Body of pancreas (tissue), 4 donors: ENCODE results near the gene SDHAF2. TPM values are rescaled to one million over a fixed set of nuclear protein-coding genes. Genes with fewer than 3 reads are reported as not detected.
A peak's percentile ranks its signal among the peaks of the same experiment; 100 is the strongest.

Experiments used
- ATAC-seq: fragments of 150-250 bp; one replicate; pipeline ENCODE4 v1.9.1; 2016
- DNase-seq, 4 donors: peaks; one replicate each; pipeline ENCODE4 v3.0.0-alpha.2; 2019
- H3K27ac ChIP-seq, 4 donors: fragments of 200-600 bp; sonication (generic); 1 replicate in 3 of 4; 2 replicates in 1 of 4; pipeline versions ENCODE4 v1.5.1 to v1.6.1; 2016 to 2019; ENCODE audit warnings: mild to moderate bottlenecking in 1 of 4, mixed read lengths in 1 of 4, moderate library complexity in 1 of 4
- H3K27me3 ChIP-seq, 2 donors: fragments of 200-600 bp; sonication (generic); one replicate each; pipeline ENCODE4 v1.6.0; 2016; ENCODE audit warnings: mild to moderate bottlenecking in 1 of 2
- H3K36me3 ChIP-seq, 2 donors: fragments of 200-600 bp; sonication (generic); replicated peaks in 1 of 2; 2 replicates each; pipeline ENCODE4 v1.5.1; 2016; ENCODE audit warnings: low read depth in 2 of 2; ENCODE audit not compliant: insufficient read depth in 1 of 2
- H3K4me1 ChIP-seq: fragments of 200-600 bp; sonication (generic); one replicate; pipeline ENCODE4 v1.6.0; 2016
- H3K4me3 ChIP-seq, 2 donors: fragments of 200-600 bp; sonication (generic); 1 replicate in 1 of 2; 2 replicates in 1 of 2; pipeline ENCODE4 v1.5.1; 2016 to 2019
- H3K9me3 ChIP-seq, 3 donors: fragments of 200-600 bp; sonication (generic); 1 replicate in 2 of 3; 2 replicates in 1 of 3; pipeline ENCODE4 v1.5.1; 2016
- POLR2A ChIP-seq, 3 donors: fragments of 450-650 bp; IDR thresholded peaks; one replicate each; pipeline ENCODE4 v1.6.1; 2016; ENCODE audit warnings: antibody characterized with exemption in 3 of 3, mild to moderate bottlenecking in 2 of 3
- WGBS, 2 donors: methylation state at CpG; one replicate each; pipeline ENCODE4 v1.1.5; 2017; 5-methylcytosine and 5-hydroxymethylcytosine counted together
- intact Hi-C: fragments of 100-400 bp; cut with DNase I; formaldehyde crosslinking; loops from one replicate; pipeline ENCODE4 v1.15.1; 2023
- small RNA-seq: library from RNA; depleted of rRNA; stranded (forward); fragments of <200 nt; gene quantifications from one replicate; pipeline ENCODE3, GENCODE V24; 2016
- total RNA-seq, 2 donors: library from RNA; depleted of rRNA; stranded (reverse); fragments of >200 nt; gene quantifications; one replicate each; pipeline ENCODE4 v1.1.0, GENCODE V29; 2016

SDHAF2 gene
- total RNA-seq, 2 donors from 2014 or later: 25.2 to 28.0 TPM

GRCh38 chr11:61495801-61496601, 66.1 kb downstream of the SDHAF2 start:
- no peak overlapping the region for H3K27ac ChIP-seq
- intact Hi-C loops: no loop called here
- DNase-seq (peak in 3 of 4 donors; percentile 38 to 54 (median 52)), ATAC-seq (peak; percentile 33)
- H3K27me3 ChIP-seq: no peaks in the 10 kb centered on the region
- WGBS, 2 donors: 51 to 66% methylated on average over 17 to 25 of the region's 26 CpGs
- no peaks in the 10 kb centered on the region for H3K4me1 ChIP-seq
- TF ChIP-seq POLR2A (IDR thresholded peaks at IDR 0.05): no peak
- no peak overlapping the region for H3K4me3 ChIP-seq
- H3K9me3 ChIP-seq: no peaks in the 10 kb centered on the region
- no peaks in the 10 kb centered on the region for H3K36me3 ChIP-seq

Small RNAs within 50 kb of the gene (small RNA-seq; reads per million reads assigned to genes)
- not detected for gene RN7SL23P

Other genes with a start within 250 kb of the SDHAF2 start
- 10 to 100 TPM in 1 of 2 donors, not detected in 1; 26.4 TPM for gene PGA3, start 226.6 kb upstream of the SDHAF2 start, total RNA-seq
- gene PGA4, start 207.8 kb upstream of the SDHAF2 start, total RNA-seq: 100 to 1,000 TPM in 1 of 2 donors, not detected in 1; 120 TPM
- 10 to 100 TPM in 1 of 2 donors, not detected in 1; 10.9 TPM for gene PGA5, start 188.9 kb upstream of the SDHAF2 start, total RNA-seq
- gene VWCE, start 134.8 kb upstream of the SDHAF2 start, total RNA-seq: 1 to 10 TPM in 1 of 2 donors, not detected in 1; 4.3 TPM
- 10 to 100 TPM; 70.6 to 91.0 TPM for gene DDB1, start 97.0 kb upstream of the SDHAF2 start, total RNA-seq
- gene TKFC, start 96.9 kb upstream of the SDHAF2 start, total RNA-seq: 10 to 100 TPM; 27.5 to 38.6 TPM
- gene CYB561A3, start 68.2 kb upstream of the SDHAF2 start, total RNA-seq: 10 to 100 TPM; 26.5 to 31.3 TPM
- gene TMEM138, start 67.8 kb upstream of the SDHAF2 start, total RNA-seq: 10 to 100 TPM; 15.8 to 35.3 TPM
- 10 to 100 TPM in 1 of 2 donors, 1 to 10 TPM in 1; 8.3 to 16.8 TPM for gene TMEM216, start 37.5 kb upstream of the SDHAF2 start, total RNA-seq
- 10 to 100 TPM; 34.0 to 44.5 TPM for gene CPSF7, start 149 bp upstream of the SDHAF2 start, total RNA-seq
- gene LRRC10B, start 78.6 kb downstream of the SDHAF2 start, total RNA-seq: 1 to 10 TPM; 1.6 to 2.9 TPM
- 10 to 100 TPM in 1 of 2 donors, 1 to 10 TPM in 1; 8.6 to 12.2 TPM for gene SYT7, start 151.0 kb downstream of the SDHAF2 start, total RNA-seq